GF-D8 (cell line): Measurements from ENCODE around the gene DBNDD1.
"Not testable (repeated sequence)": the region's sequence is repeated elsewhere in the genome, so short reads cannot be mapped to it uniquely, and the experiment has no call there.

Experiments
- DNase-seq: peaks from one replicate; lab custom pipeline; 2025; lab: John Stamatoyannopoulos, UW

Gene DBNDD1, protein sequence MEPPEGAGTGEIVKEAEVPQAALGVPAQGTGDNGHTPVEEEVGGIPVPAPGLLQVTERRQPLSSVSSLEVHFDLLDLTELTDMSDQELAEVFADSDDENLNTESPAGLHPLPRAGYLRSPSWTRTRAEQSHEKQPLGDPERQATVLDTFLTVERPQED

DNA sequence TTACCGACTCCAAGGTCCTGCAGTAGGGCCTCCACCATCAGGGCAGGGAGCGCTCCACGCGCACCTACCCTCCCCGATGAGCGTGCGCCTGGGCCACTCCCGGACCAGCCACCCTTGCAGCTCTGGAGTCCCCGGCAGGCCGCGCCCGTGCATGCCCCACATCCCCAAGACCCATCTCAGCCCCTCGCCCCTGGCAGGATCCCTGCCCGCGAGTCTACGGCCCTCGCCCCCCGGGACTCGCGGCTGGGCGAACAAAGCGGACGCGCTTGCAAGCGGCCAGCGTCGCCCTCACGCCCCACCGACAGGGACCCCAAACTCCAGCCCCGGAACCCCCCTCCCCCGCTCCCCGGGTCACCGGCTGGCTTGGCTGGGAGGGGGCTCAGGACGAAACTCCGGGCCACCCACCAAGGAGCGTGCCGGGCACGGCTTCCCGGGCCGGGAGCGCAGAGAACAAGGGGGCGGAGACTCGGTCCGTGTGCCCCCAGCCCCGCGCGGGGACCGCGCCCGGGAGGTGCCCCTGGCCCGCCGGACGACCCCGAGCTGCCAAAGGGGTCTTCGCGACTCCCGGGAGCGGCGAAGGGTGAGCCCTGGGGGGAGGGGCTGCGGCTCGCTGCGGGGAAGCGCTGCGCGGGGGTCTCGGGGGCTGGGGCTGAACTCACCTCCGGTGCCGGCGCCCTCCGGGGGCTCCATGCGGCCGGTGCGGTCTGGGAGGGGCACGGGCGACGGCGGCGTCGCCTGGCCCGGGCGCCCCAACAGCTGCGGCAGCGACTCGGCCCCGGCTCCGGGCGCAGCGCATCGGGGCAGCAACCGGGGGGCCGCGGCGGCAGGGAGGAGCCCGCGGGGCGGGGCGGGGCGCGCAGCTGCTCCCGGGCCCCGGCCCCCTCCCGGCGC lies at the start of gene DBNDD1:
DBNDD1 (minus strand) TSS at position 805 of the 891 bp plus-strand sequence; CDS start at position 690, 115 bp downstream.
- DNase-seq, result no peak

DNA sequence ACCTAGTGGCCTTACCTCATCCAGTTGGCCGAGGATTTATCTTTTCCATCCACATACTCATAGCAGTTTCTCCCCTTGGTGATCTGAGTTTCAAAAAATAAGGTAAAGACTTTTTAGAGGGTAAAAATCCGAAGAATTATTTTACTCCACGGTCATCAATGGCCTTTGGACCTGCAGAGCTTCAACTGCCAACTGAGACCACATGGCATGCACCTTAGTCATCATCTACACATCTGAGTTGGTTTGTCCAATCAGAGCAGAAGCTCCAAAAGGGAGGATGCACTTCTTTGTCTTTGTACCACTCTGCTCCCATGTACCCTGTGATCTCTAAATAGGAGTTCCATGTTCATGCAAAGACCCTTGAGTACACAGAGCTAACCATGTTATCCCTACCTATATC lies 42.2 kb upstream of the DBNDD1 start:
- no peak for DNase-seq

DNA sequence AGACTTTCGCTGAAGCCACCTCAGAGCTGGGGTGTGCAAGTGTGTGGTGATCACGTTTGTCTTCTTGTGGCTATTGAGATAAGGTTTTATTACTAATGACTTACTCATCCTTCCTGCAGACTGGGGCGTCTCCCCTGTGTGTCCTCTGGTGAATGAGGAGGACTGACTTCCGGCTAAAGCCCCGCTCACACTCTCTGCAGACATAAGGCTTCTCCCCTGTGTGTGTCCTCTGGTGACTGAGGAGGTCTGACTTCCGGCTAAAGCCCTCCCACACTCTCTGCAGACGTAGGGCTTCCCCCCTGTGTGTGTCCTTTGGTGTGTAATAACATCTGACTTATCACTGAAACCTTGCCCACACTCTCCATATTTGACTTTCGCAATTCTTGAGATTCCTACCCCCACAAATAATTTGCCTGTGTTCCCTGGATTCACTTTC lies 38.5 kb upstream of the DBNDD1 start:
- peak; percentile 11 for DNase-seq

DNA sequence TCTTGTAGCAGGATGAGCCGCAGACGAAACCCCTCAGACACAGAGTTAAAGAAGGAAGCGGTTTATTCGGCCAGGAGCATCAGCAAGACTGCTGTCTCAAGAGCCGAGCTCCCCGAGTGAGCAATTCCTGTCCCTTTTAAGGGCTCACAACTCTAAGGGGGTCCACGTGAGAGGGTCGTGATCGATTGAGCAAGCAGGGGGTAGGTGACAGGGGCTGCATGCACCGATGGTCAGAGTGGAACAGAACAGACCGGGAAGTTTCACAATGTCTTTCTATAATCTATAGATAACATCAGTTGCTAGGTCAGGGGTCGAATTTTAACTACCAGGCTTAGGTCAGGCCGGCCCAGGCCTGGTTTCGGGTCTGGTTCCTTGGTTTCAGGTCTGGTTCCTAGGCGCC lies 37.3 kb upstream of the DBNDD1 start:
- DNase-seq, result not testable (repeated sequence)

DNA sequence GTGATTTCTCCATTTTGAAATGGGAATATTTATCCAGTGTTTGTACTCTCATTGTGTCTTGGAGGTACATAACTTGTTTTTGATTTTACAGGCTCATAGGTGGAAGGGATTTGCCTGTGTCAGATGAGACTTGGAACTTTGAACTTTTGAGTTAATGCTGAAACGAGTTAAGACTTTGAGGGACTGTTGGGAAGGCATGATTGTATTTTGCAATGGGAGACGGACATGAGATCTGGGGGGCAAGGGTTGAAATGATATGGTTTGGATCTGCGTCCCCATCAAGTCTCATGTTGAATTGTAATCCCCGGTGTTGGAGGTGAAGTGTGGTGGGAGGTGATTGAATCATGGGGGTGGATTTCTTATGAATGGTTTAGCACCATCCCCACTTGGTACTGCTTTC lies 36.1 kb upstream of the DBNDD1 start:
- DNase-seq, result no peak

DNA sequence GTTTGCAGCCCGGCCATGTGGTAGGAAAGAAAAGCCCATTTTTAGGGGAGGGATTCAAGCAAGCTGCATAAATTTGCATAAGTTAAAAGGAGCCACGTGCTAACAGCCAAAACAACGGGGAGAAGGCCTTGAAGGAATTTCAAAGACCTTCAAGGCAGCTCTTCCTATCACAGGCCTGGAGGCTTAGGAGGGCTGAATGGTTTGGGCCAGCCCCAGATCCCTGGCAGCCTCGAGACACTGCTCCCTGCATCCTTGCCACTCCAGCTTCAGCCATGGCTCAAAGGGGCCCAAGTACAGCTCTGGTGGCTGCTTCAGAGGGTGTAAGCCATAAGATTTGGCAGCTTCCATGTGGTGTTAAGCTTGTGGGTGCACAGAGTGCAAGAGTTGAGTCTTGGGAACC lies 35.3 kb upstream of the DBNDD1 start:
- DNase-seq, result no peak

DNA sequence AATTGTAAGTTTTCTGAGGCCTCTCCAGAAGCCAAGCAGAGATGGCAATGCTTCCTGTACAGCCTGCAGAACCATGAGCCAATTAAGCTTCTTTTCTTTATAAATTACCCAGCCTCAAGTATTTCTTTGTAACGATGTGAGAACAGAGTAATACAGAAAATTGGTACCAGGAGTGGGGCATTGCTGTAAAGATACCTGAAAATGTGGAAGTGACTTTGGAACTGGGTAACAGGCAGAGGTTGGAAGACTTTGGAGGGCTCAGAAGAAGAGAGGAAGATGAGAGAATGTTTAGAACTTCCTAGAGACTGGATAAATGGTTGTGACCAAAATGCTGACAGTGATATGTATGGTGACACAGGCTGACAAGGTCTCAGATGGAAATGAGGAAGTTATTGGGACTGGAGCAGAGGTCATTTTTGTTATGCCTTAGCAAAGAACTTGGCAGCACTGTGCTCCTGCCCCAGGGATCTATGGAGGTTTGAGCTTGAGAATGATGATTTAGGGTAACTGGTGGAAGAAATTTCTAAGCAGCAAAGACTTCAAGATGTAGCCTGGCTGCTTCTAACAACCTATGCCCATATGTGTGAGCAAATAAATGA lies 34.7 kb upstream of the DBNDD1 start:
- DNase-seq, result peak; percentile 3

DNA sequence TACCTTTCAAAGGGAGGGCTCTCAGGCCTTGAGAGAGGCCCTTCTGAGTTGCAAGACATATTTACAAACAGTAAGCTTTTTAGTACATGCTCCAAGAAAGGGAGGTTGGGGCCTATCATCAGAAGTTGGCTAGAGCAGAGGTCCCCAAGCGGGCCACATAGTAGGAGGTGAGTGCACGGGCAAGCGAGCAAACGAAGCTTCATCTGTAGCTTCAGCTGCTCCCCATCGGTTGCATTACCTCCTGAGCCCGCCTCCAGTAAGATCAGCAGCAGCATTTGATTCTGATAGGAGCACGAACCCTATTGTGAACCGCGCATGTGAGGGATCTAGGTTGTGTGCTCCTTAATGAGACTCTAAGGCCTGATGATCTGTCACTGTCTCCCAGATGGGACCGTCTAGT lies 31.7 kb upstream of the DBNDD1 start:
- DNase-seq, result no peak

DNA sequence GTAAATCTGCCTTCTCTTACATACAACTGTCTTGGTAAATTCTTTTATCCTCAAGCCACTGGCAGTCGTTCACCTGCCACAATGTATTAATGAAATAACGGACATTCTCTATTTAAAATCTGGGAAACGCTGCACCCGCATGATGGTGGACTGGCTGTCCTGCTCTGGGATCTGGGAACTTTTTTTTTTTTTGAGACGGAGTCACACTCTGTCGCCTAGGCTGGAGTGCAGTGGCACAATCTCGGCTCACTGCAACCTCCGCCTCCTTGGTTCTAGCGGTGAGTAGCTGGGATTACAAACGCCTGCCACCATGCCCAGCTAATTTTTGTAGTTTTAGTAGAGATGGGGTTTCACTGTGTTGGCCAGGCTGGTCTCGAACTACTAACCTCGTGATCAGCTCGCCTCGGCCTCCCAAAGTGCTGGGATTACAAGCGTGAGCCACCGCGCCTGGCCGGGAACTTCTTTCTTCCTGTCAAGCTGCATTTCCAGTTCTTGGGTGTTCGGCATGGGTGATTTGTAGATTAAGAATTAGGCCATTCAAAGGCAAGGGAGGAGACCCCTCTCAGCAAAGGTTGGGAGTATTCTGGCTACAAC lies 29.6 kb upstream of the DBNDD1 start:
- no peak for DNase-seq

DNA sequence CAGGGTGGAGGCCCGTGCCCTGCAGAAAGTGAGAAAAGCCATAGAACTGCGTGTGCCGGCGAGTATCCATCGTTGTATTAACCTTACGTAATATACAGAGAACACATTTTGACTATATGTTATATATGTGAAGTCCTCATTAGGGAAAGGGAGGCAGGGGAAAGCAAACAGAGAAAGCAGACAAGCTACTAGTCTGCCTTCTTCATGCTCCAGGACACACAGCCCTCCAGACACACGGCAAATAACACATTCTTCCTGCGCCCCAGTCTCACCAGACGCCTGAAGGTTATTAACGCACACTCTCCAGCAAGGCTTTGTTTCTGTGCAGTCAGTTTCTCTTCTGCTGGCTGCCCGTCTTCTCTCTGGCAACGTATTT lies 29.1 kb upstream of the DBNDD1 start:
- DNase-seq, result no peak

DNA sequence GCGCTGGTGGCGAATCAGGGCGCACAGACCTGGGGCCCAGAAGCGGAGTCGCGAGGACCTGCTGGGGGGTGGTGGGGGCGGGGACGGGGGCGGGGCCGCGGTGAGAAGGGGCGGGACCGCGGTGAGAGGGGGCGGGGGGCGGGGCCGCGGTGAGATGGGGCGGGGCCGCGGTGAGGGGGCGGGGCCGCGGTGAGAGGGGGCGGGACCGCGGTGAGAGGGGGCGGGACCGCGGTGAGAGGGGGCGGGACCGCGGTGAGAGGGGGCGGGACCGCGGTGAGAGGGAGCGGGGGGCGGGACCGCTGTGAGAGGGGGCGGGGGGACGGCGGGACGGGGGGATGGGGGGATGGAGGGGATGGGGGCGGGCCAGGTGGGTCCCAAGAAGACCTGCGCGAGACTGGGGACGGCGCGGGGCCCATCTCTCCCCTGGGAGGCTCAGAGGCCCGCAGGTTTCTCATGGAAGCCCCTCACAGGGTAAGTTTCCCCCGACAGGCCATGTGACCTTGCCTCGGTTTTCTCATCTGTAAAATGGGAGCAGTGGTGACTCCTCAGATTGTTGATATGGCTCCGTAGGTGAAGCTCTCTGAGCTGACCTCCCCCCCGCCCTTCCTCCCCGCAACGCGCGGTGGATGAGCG lies 28.6 kb upstream of the DBNDD1 start:
- no peak for DNase-seq

DNA sequence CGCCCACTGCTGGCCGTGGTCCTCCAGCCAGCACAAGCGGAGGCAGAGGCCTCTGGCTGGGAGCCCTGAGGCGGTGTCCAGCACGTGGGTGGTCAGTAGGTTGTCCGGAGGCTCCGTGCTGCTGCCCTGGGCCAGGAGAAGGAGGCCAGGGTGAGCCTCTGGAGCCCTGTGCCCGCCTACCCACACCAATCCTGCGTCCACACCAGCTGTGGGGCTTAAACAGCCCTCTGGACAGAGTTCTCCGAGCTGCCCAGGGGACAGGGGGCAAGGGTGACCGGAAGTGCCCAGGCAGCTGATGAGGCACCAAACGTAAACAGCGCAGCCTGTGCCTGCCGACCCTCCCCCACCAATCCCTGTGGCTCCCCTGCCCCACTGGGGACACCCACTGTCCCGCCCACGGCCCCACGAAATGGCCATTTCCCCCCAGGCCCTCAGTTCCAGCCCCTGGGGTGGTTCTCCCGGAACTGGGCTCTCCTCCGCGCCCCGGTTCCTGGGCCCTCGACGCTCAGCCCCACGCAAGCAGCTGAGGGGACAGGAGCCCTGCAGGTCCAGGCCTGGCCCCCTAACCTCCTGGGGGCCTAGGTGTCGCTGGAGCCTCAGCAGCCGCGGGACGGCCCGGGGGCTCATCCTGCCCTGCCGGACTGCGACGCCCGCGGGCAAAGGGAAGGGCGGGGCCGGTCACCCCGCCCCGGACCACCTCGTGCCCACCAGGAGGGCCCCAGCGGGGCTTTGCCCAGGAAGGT lies 27.9 kb upstream of the DBNDD1 start:
- no peak for DNase-seq

DNA sequence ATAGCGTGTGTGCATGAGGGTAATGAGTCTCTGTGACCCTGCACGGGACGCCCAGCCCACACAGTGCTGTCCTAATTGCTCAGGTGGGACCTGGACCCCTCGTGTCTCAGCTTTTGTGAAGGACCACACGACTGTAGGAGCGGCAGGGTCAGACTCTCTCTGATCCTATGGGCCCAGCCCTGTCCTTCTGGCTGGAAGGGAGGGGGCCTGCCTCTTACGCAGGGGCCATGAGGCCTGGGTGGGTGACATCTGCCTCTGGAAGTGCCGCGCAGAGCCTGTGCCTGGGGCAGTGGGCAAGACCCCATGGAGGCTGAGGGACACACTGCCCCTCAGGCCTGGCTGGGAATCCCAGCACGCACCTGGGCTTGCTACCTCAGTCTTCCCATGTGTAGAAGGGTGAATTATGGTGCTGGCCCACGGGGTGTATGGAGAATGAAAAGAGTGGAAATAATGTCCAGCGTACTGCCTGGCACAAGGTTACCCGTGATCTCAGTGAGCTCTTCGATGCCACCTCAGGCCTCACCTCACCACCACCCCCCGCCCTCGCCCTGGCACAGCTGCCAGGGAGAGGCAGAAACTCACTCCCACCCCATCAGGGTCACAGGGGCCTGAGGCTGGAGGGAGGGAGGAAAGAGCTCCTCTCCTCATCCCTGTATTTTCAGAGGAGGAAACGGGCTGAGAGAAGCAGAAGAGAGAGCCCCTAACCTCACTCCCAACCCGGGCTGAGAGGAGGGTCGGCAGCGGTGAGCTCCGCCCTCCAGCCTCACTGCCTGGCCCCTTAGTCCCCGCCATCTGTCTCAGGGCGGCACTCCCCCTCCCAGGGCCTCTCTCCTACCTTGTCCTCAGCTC lies 27.1 kb upstream of the DBNDD1 start:
- DNase-seq, result no peak

DNA sequence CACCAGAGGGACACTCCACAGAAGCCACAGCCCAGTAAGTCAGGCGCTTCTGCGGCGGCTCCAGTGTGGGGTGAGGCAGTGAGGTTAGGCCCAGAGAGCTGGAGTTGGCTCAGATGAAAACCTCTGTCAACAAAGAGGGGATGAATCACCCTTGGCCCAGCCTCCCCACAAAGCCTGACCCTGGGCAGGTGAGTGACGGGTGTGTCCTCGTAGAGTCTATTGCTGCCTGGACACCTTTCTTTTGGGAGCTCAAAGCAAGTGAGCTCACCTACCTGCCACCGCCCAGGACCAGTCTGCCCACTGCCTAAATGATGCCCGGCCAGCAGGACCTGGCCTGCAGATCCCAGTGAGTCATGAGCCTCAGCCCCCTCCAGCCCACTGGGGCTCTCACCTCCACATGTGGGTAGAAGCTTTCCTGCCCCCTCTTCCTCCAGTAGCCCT lies 24.9 kb upstream of the DBNDD1 start:
- DNase-seq, result no peak

DNA sequence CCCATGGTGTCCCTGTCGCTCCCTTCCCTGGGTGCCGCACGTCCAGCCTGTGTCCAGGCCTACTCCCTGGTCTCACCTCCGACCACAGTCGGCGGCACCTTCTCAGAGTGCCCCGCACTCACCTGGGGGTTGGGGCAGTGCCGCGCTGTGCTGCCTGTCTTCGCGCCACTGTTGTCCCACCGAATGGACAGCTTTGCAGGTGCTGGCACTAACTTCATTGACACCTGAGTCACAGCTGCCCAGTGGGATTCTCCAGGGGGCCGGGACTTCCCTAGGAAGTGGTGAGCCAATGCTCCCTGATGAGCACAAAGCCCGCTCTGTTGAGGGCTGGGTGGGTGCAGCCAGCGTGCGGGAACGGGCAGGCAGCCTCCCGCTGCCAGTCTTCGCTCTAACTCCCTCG lies 24.3 kb upstream of the DBNDD1 start:
- no peak for DNase-seq

DNA sequence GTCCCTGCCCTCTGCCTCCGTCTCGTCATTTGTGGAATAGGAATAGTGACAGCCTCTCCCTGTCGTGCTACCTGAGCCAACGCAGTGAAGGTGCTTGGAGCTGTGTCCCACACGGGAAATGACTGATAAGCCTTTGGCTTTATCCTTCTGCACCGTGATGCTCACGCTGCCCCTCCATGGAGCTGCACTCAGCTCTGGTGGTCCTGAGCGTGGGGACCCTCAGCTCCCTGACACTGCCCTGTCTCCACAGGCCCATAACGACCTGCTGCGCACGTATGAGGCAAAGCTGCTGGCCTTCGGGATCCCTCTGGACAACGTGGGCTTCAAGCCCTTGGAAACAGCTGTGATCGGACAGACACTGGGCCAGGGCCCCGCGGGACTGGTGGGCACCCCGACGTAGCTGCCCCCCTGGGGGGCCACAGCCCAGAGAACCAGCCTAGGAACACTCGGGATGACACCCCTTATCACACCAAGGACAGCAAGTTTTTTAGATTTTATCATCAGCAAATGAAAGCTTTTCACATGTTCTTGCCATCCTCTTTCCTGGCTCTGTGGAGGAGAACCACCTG lies 23.8 kb upstream of the DBNDD1 start:
- DNase-seq, result no peak

DNA sequence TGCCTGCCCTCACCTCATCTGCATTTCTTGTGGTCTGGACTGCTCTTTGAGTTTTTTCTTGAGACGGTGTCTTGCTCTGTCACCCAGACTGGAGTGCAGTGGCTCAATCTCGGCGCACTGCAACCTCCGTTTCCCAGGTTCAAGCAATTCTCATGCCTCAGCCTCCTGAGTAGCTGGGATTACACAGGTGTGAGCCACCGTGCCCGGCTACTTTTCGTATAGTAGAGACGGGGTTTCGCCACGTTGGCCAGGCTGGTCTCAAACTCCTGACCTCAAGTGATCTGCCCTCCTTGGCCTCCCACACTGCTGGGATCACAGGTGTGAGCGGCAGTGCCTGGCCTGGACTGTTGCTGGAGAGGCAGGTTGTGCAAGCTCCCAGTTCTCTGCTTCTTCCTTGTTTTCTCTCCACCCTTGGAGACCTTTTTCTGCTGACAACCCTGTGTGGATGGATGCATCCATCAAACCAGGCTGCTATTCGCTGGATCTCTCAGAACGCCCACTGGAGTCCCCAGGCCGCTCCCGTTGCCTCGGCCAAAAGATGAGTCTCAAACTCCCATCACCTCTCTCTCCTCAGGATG lies 22.7 kb upstream of the DBNDD1 start:
- DNase-seq, result no peak

DNA sequence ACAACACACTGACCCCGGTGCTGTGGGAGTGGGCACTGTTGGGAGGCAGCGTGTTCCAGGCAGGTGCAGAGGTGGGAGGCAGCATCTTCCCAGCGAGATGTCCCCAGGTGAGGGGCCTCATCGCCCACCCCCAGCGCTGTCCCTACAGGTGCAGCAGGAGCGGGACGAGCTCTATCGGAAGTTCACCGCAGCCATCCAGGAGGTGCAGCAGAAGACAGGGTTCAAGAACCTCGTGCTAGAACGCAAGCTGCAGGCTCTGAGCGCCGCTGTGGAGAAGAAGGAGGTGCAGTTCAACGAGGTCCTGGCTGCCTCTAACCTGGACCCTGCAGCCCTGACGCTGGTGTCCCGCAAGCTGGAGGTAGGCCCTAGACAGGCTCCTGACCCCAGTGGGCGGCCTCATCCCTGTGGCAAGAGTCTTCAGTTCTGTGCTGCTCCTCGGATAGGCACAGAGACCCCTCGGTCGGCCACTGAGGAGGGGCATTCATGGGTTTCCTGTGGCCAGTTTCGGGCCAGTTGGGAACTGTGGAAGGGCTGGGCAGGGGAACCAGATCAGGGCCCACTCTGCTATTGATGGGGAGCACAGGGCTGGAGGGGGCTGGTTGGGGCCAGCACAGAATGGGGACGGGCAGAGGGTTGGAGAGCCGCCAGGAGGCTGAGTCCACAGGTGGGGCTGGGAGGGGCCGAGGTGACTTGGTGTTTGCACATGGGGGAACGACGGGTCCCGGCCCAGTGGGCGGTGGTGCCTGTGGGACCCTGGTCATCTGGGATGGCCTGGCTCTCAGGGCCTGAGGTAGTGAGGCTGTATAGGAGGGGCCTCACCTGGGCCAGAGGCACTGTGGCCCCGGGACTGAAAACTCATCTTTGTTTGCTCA lies 21.1 kb upstream of the DBNDD1 start:
- no peak for DNase-seq

DNA sequence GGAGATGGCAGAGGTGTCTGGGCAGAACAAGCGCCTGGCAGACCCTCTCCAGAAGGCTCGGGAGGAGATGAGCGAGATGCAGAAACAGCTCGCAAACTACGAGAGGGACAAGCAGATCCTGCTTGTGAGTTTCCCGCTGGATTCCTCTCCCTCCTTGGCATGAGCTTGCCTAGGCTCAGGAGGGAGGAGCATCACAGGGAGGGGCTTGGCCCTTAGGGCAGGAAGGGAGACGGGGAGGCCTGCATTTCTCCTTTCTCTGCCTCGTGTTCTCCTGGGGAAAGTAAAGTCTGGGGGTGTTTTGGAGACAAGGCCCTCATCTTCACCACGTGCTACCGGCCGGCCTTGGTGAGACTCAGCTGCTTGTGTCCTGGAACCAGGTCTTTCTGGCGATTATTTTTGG lies 18.0 kb upstream of the DBNDD1 start:
- DNase-seq, result no peak
